ENCODE measurements around the gene PATJ.

Gene PATJ

DNA sequence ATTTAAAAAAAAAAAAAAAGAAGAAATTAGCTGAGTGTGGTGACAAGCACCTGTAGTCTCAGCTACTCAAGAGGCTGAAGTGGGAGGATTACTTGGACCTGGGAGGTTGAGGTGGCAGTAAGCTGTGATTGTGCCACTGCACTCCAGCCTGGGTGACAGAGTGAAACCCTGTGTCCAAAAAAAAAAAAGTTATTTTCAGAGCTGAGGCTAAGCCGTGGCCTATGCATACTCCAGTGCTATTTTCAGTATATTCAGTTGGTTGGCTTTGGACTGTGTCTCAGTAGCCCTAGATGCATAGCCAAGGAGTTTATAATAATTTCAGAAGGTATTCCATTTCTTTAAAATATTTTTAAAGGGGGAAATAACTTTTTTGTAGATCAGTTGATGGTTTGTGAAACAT lies 311.9 kb downstream of the PATJ start:
- DNase-seq (ENCODE audit: low read depth): no peak

DNA sequence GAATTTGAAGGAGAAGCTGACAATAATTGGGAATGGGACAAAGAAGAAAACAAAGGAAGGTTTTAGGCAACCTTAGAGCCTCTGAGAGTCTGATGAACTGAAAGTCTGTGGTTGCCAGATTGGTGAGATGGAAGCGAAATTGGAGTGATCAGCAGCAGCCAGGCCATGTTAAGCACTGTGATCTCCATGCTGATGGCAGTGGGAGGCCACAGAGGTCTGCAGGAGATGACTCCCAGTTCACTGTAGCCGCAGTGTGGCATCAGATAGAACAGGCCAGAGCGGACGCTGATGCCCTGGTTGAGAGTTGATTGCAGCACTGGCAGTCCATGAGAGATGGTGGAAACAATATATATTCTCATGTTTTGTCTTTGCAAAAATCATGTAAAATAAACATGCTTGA lies 314.9 kb downstream of the PATJ start:
- DNase-seq (ENCODE audit: low read depth): no peak

GRCh38 chr1:62057641-62058290 lies 315.5 kb downstream of the PATJ start:
- DNase-seq (ENCODE audit: low read depth): no peak

GRCh38 chr1:62058956-62059355 lies 316.7 kb downstream of the PATJ start:
- DNase-seq (ENCODE audit: low read depth): no peak

DNA sequence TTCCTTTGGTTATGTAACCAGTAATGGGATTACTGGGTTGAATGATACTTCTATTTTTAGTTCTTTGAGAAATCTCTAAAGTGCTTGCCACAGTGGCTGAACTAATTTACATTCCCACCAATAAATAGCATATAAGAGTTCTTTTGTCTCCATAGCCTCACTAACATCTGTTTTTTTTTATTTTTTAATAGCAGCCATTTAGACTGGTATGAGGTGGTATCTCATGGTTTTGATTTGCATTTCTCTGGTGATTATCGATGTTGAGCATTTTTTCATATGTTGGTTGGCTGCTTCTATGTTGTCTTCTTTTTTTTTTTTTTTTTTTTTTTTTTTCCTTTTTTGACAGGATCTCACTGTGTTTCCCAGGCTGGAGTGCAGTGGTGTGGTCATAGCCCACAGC lies 319.8 kb downstream of the PATJ start:
- no peak for DNase-seq (ENCODE audit: low read depth)

GRCh38 chr1:62064829-62065407 lies 322.6 kb downstream of the PATJ start:
- no peak for DNase-seq (ENCODE audit: low read depth)

DNA sequence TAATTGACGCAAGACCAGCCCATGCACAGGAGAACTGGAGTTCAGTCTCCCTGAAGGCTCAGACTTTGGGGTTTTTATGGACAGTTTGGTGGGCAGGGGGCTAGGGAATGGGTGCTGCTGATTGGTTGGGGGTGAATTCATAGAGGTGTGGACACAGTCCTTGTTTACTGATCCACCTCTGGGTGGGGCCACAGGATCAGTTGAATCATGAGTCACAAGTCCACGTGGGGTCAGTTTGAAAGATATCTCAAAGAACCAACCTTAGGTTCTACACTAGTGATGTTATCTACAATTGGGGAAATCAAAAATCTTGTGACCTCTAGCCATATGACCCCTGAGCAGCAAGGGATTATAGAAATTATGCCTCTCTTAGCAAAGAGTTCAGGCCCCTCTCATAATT lies 324.4 kb downstream of the PATJ start:
- DNase-seq (ENCODE audit: low read depth): no peak

DNA sequence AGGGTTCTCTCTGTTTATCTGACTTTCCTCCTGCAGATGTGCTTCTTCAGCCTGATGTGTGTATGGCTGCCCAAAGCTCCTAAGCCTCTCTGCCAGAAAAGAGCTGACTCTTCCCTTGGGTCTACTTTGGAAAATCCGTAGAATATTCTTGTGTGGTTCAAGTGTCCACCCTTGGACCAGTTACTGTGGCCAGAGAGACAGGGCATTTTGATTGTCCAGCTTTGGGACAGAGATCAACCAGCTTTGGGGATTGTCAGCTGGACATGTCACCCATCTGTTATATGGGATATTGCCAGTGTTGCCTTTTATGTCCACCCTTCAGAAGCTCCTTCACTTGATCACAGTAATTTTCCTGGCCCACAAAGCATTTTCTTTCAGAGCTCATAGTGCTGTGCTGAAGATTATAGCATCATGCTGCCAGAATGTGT lies 326.1 kb downstream of the PATJ start:
- no peak for DNase-seq (ENCODE audit: low read depth)

GRCh38 chr1:62068978-62069377 lies 326.7 kb downstream of the PATJ start:
- no peak for DNase-seq (ENCODE audit: low read depth)

DNA sequence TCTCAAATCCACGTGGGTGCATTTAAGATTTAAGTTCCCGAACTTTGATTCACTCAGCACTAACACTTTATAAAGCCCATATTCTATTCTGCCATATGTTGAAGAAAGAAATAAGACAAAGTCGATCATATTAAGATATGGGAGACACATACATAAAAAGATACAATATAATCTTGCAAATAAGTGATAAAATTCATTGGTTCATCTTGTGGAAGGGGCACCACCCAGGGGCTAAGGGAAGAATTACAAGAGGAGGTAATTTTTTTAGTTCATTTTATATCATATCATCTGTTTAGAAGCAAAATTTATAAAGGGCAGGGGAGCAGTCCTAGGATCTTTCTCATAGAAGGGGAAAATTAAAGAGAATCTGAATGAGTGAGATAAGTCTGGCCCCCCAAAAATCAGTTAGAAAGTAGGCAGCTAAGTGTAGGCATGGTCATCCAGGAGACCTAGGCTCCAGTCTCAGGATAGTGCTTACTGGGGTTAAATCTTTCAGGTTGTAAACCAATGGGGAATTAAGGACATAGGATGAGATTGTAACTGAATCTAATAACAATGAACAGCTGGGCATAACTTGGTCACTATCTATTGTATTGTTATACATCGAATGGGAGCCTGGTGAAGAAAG lies 328.2 kb downstream of the PATJ start:
- no peak for DNase-seq (ENCODE audit: low read depth)

GRCh38 chr1:62071695-62072094 lies 329.4 kb downstream of the PATJ start:
- no peak for DNase-seq (ENCODE audit: low read depth)

DNA sequence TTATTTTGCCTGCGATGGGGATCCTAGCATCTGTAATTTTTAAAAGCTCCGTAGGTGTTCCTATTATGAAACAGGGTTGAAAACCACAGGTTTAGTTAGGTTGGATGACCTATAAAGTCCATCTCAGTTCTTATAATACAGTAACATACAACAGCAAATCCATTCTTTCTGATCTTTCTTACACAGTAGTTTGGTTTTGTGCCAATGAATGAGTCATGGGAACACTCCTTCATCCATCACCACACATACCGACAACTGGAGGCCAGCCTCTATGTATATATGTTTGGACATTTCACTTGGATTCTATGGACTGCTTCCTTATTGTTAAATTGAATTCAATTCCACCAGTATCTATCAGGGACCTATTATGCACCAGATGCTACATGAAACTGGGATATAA lies 334.0 kb downstream of the PATJ start:
- no peak for DNase-seq (ENCODE audit: low read depth)

- DNase-seq (ENCODE audit: low read depth): no peak
Observed at GRCh38 chr1:62077821-62078220, 335.5 kb downstream of the PATJ start.

DNA sequence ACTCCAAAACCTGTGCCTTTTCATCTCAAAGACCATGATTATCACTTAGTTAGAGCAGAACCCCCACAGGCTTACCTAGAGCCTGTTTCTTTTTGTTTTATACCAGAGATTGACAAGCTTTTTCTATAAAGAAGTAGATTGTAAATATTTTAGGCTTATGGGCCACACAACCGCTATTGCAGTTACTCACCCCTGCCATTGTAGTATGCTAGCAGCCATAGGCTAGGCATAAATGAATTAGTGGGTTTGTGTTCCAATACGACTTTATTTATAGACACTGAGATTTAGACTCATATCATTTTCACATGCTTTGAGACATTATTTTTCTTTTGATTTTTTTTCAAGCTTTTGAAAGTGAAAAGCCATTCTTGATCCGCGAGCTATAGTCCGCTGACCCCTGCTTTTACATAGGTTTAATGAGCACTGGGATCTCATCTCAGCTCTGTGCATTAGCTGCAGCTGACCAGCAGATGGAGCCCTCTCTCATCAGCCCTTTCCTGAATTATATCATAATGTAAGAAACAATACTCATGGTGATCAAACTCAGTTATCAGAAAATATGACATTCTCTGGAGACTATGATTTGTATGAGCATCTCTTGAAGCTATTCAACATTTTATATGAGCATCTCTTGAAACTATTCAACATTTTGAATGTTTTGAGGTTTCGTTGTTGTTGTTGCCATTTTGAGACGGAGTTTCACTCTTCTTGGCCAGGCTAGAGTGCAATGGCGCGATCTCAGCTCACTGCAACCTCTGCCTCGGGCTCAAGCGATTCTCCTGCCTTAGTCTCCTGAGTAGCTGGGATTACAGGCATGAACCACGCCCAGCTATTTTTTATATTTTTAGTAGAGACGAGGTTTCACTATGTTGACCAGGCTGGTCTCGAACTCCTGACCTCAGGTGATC lies 340.4 kb downstream of the PATJ start:
- DNase-seq (ENCODE audit: low read depth): peak; percentile 3

DNA sequence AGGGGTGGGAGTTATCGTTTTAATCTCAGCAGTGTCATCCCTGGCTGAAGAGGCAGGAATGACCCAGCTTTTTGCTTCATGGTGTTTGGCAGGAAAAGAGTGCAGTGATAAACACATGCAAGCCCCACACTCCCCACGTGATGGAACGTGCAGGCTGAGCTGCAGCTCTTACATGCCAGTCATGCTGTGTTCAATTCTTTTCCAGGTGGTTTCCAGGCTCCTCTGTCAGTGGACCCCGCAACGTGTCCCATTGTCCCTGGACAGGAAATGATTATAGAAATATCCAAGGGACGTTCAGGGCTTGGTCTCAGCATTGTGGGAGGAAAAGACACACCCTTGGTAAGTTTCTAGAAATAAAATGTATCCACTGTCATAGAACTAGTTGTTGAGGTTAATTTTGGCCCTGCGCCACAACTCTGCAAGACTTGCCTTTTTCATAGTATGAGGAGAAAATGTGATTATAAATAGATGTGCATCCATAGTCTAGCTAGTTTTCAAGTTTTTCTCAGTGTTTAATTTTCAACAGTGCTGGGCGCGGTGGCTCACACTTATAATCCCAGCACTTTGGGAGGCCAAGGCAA lies 342.1 kb downstream of the PATJ start:
- no peak for DNase-seq (ENCODE audit: low read depth)

DNA sequence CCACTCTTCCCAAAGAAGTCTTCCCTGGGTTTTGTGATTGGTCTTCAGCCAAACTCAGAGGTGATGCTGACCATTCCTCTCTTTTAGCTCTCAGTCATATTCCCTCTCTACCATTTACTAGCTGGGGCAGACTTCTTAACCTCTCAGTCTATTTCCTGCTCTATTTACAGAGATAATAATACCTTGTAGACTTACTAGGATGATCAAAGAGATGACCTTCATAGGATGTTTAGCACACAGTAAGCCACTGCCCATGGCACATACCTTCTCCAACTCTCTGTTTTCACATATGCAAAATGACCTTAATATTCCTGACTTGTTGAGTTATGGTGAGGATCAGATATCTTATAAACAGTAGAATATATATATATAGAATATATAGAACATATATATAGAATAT lies 346.2 kb downstream of the PATJ start:
- no peak for DNase-seq (ENCODE audit: low read depth)

DNA sequence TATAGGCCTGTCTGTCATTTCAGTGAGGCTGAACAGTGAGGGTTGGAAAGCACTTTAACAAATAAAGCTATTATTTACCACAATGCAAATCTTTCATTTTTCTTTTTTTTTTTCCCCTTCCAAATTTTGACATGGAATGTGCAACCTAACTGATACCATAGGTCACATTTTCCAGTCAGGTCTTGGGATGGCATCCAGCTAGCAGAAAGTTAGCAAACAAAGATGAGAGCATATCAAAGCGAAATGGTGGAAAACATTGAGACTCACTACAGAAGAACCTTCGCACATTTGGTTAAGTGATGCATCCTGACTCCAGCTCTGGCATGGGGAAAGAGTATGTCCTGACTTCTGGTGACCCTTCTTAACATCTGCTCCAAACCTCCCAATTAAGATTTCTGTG lies 347.3 kb downstream of the PATJ start:
- no peak for DNase-seq (ENCODE audit: low read depth)

GRCh38 chr1:62090016-62090415 lies 347.7 kb downstream of the PATJ start:
- no peak for DNase-seq (ENCODE audit: low read depth)

DNA sequence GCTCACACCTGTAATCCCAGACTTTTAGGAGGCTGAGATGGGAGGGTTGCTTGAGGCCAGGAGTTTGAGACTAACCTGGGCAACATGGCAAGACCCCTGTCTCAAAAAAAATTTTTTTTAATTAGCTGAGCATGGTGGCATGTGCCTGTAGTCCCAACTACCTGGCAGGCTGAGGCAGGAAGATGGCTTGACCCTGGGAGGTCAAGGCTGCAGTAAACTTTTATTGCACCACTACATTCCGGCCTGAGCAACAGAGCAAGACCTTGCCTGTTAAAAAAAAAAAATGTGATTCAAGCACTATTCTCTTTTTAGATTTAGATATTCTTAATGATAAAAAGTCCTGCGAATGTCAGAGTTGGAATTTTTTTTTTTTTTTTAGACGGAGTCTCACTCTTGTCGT lies 349.8 kb downstream of the PATJ start:
- no peak for DNase-seq (ENCODE audit: low read depth)

DNA sequence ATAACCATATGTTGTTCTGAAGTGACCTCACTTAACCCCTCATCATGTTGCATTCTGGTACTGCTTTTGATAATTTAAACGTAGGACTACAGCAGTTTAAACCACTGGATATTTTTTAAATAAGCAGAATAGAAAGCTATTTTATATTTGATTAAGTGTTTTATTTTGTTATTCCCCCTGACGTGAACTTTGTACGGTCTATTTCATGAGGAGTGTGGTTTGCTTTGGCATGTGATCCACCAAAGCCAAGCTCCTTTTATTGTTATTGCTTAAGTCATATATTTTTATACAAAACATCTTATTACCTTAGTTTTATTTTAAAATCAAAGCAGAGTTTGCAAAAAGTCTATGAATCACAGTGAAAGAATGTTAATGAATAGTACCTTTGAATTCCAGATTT lies 351.0 kb downstream of the PATJ start:
- DNase-seq (ENCODE audit: low read depth): no peak

- no peak for DNase-seq (ENCODE audit: low read depth)
Observed at GRCh38 chr1:62097464-62097863, 355.2 kb downstream of the PATJ start.

DNA sequence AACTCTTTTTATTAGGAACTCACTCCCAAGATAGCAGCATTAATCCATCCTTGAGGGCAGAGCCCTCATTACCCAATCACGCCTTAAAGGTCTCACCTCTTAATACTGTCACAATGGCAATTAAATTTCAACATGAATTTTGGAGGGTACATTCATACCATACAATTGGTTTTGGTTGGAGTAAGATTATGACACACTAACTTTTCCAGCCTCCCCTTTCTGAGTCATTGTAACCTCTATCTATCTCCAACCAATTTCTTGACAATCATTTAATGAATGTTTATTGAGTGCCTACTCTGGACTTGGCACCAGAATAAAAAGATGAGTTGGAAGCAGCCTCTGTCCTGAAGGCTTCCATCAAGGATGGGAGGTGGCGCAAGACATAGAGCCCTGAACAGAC lies 358.2 kb downstream of the PATJ start:
- no peak for DNase-seq (ENCODE audit: low read depth)

All from stimulated activated CD4-positive, alpha-beta T cell treated with anti-CD3 and anti-CD28 coated beads, Interleukin-2, amount 100 ng/mL, for 4 hours (primary cell).